HG02759 (cell line): ENCODE data around the gene FEM1A.
"Not testable (repeated sequence)": the region's sequence is repeated elsewhere in the genome, so short reads cannot be mapped to it uniquely, and the experiment has no call there.

Source experiments
- ATAC-seq: cut with Tn5 transposase; IDR thresholded peaks from one replicate; pipeline ENCODE4 v1.9.1; 2021; ENCODE audit warnings: mild to moderate bottlenecking, moderate library complexity; ENCODE audit not compliant: unreplicated experiment

The FEM1A gene, protein sequence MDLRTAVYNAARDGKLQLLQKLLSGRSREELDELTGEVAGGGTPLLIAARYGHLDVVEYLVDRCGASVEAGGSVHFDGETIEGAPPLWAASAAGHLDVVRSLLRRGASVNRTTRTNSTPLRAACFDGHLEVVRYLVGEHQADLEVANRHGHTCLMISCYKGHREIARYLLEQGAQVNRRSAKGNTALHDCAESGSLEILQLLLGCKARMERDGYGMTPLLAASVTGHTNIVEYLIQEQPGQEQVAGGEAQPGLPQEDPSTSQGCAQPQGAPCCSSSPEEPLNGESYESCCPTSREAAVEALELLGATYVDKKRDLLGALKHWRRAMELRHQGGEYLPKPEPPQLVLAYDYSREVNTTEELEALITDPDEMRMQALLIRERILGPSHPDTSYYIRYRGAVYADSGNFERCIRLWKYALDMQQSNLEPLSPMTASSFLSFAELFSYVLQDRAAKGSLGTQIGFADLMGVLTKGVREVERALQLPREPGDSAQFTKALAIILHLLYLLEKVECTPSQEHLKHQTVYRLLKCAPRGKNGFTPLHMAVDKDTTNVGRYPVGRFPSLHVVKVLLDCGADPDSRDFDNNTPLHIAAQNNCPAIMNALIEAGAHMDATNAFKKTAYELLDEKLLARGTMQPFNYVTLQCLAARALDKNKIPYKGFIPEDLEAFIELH

DNA sequence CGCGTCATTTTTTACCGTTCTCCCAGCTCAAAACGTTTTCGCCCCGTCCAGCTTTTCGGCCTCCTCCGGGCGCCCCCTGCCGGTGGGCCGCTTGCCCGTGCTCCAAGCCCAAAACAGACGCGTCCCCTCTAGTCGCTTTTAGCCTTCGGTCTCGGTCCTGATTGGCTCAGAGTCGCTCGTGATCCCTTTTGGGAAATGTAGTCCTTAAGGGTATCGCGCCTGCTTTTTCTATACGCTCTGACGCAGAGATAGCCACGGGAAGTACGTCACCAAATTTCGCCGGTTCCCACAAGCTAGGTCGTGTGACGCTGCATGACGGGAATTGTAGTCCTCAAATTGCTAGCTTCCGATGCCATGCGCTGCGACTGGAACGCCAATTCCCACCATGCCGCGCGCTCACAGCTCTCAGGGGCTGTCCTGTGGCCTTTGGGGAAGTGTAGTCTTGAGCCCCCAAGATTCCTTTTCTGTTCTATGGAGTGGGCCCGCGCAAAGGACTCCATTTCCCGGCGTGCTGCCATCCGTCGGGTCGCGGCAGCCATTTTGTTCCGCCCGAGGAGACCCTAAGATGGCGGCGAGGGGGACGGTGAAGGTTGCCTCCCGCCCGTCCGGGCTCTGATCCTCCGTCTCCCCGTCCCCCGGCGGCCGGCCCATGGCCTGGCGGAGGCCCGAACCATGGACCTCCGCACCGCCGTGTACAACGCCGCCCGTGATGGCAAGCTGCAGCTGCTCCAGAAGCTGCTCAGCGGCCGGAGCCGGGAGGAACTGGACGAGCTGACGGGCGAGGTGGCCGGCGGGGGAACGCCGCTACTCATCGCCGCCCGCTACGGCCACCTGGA, at the start of gene FEM1A:
TSS of gene FEM1A (plus strand) at position 552 of the 836 bp plus-strand sequence. CDS start at position 673, 121 bp downstream.
- ATAC-seq, result peak; percentile 90

DNA sequence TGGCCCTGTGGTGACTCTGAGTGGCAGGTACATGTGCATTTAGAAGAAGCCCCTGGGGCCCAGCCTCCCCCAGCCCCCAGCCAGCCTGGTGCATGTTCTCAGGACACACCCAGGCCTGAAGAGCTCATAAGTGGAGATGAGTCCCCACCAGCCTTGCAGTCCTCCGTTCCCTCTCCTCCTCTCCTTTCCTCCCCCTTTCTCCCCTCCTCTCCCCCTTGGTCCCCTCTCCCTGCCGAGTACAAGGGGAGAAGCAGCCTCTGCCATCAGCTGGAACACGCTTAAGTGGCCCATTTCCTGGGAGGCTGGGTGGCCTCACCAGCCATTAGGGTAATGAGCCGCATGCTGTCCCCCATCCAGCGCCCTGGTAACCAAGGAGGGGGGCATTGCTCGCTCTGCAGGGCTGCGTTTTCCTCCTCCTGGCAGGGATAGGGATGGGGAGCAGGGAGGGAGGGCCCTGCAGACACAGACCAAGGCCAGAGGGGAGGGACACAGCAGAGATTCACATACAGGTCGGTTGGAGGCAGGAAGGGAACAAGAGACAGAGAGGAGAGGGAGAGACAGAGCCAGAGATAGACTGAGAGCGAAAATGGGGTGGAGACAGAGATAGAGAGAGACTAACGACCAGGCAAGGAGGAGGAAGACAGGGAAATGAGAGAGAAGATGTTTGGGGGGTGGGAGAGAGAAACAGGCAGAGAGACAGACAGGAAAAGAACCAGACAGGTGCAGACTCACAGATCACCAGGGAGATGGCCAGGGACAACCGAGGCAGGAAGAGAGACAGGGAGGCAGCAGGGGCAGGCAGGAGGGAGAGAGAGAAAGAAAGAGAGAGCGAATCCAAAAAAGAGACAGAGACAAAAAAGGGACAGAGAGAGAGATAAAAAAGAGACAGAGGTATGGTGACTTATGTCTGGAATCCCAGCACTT, 48.5 kb upstream of the FEM1A start:
- no peak for ATAC-seq

GRCh38 chr19:4744451-4745174, 46.9 kb upstream of the FEM1A start:
- no peak for ATAC-seq

- ATAC-seq, result not testable (repeated sequence)
These were observed 46.4 kb upstream of the FEM1A start for GRCh38 chr19:4745175-4745574.

DNA sequence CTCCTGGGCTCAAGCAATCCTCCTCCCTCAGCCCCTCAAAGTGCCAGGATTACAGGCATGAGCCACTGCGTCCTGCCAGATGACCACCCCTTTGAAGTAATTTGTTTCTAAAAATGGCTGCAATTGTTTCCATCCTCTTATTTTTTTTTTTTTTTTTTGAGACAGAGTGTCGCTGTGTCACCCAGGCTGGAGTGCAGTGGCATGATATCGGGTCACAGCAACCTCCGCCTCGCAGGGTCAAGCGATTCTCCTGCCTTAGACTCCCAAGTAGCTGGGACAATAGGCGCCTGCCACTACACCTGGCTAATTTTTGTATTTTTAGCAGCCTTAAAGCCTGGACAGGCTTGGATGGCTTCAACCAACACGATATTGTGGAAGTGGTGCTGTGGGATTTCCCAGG, 45.5 kb upstream of the FEM1A start:
- no peak for ATAC-seq

GRCh38 chr19:4748185-4748584, 43.3 kb upstream of the FEM1A start:
- ATAC-seq, result no peak

DNA sequence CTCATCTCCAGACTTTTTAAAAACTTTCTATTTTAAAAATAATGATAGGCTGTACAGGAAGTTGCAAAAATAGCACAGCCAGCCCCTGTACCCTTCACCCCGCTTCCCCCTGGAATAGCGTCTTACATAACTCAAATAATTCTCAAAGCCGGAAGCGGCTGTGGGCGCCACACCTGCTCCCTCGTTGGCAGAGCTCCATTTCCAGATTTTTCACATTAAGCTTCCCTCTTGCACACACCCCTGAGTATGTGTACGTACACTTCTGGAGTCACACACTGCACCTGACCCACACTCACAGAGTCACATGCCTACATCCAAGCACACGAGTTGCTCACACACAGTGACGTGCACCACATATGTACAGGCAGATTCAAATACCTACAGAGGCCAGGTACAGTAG, 42.9 kb upstream of the FEM1A start:
- no peak for ATAC-seq

DNA sequence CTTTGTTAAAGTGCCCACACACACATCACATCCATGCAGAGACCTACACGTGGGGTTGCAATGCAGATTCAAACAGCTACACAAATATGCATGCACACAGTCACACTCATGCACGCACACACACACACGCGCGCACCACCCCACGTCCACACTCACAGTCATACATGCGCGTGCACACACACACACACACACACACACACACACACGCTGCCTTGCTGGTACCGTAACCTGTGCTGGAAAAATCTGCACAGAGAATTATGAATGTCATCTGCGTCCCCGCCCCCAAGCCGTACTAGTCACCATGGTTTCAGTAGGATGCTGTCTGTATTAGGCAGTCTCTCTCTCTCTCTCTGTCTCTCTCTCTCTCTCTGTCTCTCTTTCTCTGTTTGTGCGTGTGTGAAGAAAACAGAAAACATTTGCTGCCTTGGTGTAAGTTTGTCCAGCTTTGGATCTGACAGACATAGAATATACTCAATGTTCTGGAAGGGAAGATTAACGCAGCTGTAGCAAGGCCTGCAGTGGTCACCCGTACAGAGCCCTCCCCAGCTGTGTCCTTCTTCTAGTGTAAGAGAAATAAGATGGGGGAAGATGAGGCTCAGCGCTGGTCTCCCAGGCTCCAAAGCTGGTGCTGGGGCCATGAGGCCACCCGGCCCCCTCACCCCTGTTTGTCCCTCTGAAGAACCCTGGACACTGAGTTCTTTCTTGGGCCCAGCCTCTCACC, 41.5 kb upstream of the FEM1A start:
- no peak for ATAC-seq

DNA sequence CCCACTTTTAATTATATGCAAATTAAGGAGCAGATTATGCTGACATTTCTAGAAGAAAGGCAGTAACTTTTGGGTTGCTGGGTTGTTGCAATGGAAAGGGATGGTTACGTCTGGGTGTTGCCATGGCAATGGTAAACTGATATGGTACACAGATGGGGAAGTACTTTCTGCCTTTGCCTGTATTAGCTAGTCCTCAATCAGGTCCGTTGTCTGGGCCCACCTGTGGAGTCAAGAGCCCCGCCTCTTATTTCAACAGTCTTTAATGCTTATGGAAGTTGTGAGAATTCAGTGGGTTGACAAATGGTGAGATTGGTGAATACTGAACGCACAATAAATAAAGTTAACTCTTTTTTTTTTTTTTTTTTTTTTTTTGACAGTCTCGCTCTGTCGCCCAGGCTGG, 37.3 kb upstream of the FEM1A start:
- no peak for ATAC-seq

DNA sequence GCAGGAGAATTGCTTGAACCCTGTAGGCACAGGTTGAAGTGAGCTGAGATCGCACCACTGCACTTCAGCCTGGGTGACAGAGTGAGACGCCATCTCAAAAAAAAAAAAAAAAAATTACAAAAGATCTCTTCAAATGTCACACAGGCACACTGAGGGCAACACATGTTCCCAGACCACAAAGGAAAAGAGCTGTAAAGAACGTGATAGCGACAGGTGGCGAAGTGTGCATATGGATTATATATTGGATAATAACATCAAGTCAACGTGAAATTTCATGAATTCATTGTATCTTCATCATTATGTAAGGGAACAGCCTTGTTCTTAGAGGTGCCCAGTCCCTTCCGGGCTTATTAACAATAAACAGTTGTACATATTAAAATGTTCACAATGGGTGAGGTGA, 36.1 kb upstream of the FEM1A start:
- ATAC-seq, result no peak

GRCh38 chr19:4758082-4758481, 33.5 kb upstream of the FEM1A start:
- no peak for ATAC-seq

GRCh38 chr19:4758659-4759058, 32.9 kb upstream of the FEM1A start:
- ATAC-seq, result no peak

- peak; percentile 55 for ATAC-seq
These were observed 31.9 kb upstream of the FEM1A start for GRCh38 chr19:4759388-4760284.

DNA sequence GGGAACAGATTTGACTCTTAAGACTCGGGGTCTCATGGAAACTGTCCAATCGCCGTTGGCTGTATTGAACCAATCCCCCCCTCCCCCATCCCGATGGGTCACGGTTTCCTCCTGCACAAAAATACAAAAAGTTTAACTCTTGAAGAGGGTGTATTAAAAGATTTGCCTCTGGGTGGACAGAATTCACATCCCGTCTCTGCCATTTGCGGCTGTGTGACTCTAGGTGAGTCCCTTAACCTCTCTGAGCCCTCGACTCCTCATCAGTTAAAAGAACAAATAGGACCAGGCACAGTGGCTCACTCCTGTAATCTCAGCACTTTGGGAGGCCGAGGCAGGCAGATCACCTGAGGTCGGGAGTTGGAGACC, 31.3 kb upstream of the FEM1A start:
- no peak for ATAC-seq

- ATAC-seq, result no peak
These were observed 28.5 kb upstream of the FEM1A start for GRCh38 chr19:4763021-4763420.

DNA sequence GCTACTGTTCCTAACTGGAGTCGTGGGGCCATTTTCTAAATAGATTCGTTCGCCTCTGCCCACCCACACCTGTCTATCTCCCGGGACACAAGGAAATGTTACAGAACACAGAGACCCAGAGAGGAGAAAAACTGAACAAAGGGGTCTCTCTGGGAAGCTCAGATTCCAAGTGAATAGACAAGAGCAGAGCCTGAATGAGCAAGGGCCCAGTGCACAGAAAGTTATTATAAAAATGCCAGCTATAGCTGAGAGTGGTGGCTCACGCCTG, 27.2 kb upstream of the FEM1A start:
- no peak for ATAC-seq

DNA sequence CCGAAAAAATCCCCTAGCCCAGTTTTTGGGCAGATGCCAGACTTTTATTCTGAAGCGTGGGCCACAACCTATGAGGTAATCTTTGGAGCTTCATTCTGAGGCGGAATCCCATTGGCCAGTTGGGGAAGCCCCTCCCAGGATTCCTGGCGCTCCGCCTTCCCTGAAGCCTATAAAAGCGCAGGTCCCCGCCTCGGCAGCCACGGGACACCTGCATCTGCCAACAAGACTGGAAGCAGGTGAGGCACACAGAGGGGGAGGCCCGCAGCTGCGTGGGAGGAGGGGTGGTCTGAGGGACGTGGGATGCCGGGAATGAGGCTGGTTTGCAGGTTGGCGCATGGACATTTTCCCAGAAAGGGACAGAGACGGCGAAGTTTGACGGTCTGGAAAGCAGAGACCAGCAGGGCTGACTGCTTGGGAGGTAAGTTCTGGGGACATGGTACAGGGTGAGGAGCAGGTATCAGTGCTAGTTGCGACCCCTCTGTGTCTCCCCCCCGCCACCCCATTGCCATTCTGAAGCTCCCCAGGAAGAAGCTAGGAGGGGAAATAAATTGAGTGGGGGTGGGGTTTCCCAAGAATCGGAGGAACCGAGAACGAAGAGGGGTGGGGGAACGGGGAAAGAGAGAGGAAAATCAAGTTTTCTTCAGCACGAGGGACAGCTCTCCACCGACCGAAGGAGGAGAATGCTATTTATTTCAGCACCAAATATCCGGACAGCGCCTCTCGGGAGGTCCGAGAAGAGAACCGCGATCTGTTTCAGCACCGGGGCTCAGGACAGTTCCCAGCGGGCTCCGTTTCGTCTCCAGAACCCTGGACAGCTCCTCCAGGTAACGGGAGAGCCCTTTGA, 22.4 kb upstream of the FEM1A start:
- ATAC-seq, result no peak

DNA sequence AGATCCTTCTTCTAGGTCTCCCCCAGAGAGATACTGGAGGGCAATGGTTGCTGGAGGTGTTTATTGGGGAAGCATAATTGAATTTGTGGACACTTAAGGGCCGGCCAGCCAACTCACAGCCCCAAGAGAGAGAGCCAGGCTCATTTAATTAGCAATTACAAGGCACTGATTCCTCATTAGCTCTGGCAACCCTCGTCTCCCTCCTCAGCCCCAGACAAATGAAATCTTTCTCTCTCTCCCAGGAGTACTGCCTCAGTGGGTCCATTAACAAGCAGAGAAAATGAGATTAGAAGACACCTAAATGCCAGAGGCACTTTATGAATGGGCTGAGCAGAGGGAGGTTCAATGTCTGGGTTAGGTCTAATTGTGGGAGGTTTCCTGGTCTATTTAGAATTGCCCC, 19.0 kb upstream of the FEM1A start:
- no peak for ATAC-seq
